ENCODE data around the gene ARHGAP18. TPM values are rescaled to one million over a fixed set of nuclear protein-coding genes. Genes with fewer than 3 reads are reported as not detected.

The ARHGAP18 gene
- total and polyA plus RNA-seq, 3 donors from 2014 or later: 15.8 to 29.8 (median 23.8) TPM

GRCh38 chr6:129677620-129678325 is 32.2 kb downstream of the ARHGAP18 start:
- H3K36me3 ChIP-seq (ENCODE audit: low read depth, missing control alignments): no peaks in the 10 kb centered on the region
- no peak for DNase-seq
- intact Hi-C loops (cut with DNase I; ENCODE audit: low total_unique reads): no loop called here
- no peaks in the 10 kb centered on the region for H3K27me3 ChIP-seq
- H3K9me3 ChIP-seq: no peaks in the 10 kb centered on the region
- TF ChIP-seq POLR2A (IDR thresholded peaks at IDR 0.05) (no peak), CTCF (IDR thresholded peaks at IDR 0.05) (no peak)
- 63 to 71% methylated on average over 2 of the region's 2 CpGs for WGBS, 2 donors
- no peak overlapping the region for H3K4me3 ChIP-seq
- peaks cover 16% of the 10 kb centered on the region for H3K4me1 ChIP-seq
- no peak overlapping the region for H3K27ac ChIP-seq

GRCh38 chr6:129675669-129676472 is 34.1 kb downstream of the ARHGAP18 start:
- DNase-seq: no peak
- Histone ChIP-seq H3K4me3 (no peak overlapping the region), H3K27ac (no peak overlapping the region), H3K4me1 (peaks cover 16% of the 10 kb centered on the region), H3K27me3 (no peaks in the 10 kb centered on the region), H3K36me3 (ENCODE audit: low read depth, missing control alignments) (no peaks in the 10 kb centered on the region), H3K9me3 (no peaks in the 10 kb centered on the region)
- no peak for TF ChIP-seq POLR2A (IDR thresholded peaks at IDR 0.05)
- TF ChIP-seq CTCF (IDR thresholded peaks at IDR 0.05): no peak
- WGBS, 2 donors: 66 to 73% methylated on average over 5 of the region's 5 CpGs
- intact Hi-C loops (cut with DNase I; ENCODE audit: low total_unique reads): no loop called here

- no peaks in the 10 kb centered on the region for H3K9me3 ChIP-seq
- no peak for DNase-seq
- intact Hi-C loops (cut with DNase I; ENCODE audit: low total_unique reads): no loop called here
- no peaks in the 10 kb centered on the region for H3K36me3 ChIP-seq (ENCODE audit: low read depth, missing control alignments)
- H3K27me3 ChIP-seq: no peaks in the 10 kb centered on the region
- H3K4me1 ChIP-seq: peaks cover 13% of the 10 kb centered on the region
- no peak overlapping the region for H3K27ac ChIP-seq
- TF ChIP-seq POLR2A (IDR thresholded peaks at IDR 0.05) (no peak), CTCF (IDR thresholded peaks at IDR 0.05) (no peak)
- no peak overlapping the region for H3K4me3 ChIP-seq
Observed at GRCh38 chr6:129673748-129674147, 36.2 kb downstream of the ARHGAP18 start.

- no peaks in the 10 kb centered on the region for H3K36me3 ChIP-seq (ENCODE audit: low read depth, missing control alignments)
- no peaks in the 10 kb centered on the region for H3K9me3 ChIP-seq
- no peaks in the 10 kb centered on the region for H3K27me3 ChIP-seq
- H3K4me3 ChIP-seq: no peak overlapping the region
- intact Hi-C loops (cut with DNase I; ENCODE audit: low total_unique reads): no loop called here
- H3K4me1 ChIP-seq: peaks cover 16% of the 10 kb centered on the region
- WGBS, 2 donors: 57 to 66% methylated on average over 2 of the region's 2 CpGs
- no peak for DNase-seq
- peak overlapping the region in 1 of 2 donors; percentile 6 for H3K27ac ChIP-seq
- TF ChIP-seq CTCF (IDR thresholded peaks at IDR 0.05) (no peak), POLR2A (IDR thresholded peaks at IDR 0.05) (no peak)
Observed at GRCh38 chr6:129672881-129673631, 36.9 kb downstream of the ARHGAP18 start.

All from testis (tissue), 3 donors.